Mucosa of rectum (tissue), 2 donors: ENCODE data around the gene CAAP1.

Source experiments
- H3K27ac ChIP-seq, 2 donors: one replicate each; pipeline ENCODE4 v1.7.0; 2013; ENCODE audit warnings: inconsistent platforms in 2 of 2, low read depth in 2 of 2, low read length in 2 of 2
- H3K27me3 ChIP-seq, 2 donors: one replicate each; pipeline ENCODE4 v1.7.0; 2013; ENCODE audit warnings: low read length in 2 of 2; ENCODE audit not compliant: control insufficient read depth in 2 of 2, insufficient read depth in 2 of 2
- H3K36me3 ChIP-seq, 2 donors: one replicate each; pipeline ENCODE4 v1.7.0; 2013; ENCODE audit warnings: low read length in 2 of 2; ENCODE audit not compliant: control insufficient read depth in 2 of 2, insufficient read depth in 2 of 2
- H3K4me1 ChIP-seq, 2 donors: one replicate each; pipeline ENCODE4 v1.7.0; 2013; ENCODE audit warnings: low read length in 2 of 2, mild to moderate bottlenecking in 1 of 2; ENCODE audit not compliant: control insufficient read depth in 2 of 2, insufficient read depth in 2 of 2
- H3K4me3 ChIP-seq, 2 donors: one replicate each; pipeline ENCODE4 v1.7.0; 2013; ENCODE audit warnings: low read length in 2 of 2
- H3K9ac ChIP-seq, 2 donors: one replicate each; pipeline ENCODE4 v1.7.0; 2013; ENCODE audit warnings: low read length in 2 of 2, low read depth in 1 of 2, mild to moderate bottlenecking in 1 of 2
- H3K9me3 ChIP-seq, 2 donors: one replicate each; pipeline ENCODE4 v1.7.0; 2013; ENCODE audit warnings: low read length in 2 of 2; ENCODE audit not compliant: control insufficient read depth in 2 of 2
- donor health status: healthy.
- donor health status: Normal muscosa, but diverticular disease.

The CAAP1 gene

DNA sequence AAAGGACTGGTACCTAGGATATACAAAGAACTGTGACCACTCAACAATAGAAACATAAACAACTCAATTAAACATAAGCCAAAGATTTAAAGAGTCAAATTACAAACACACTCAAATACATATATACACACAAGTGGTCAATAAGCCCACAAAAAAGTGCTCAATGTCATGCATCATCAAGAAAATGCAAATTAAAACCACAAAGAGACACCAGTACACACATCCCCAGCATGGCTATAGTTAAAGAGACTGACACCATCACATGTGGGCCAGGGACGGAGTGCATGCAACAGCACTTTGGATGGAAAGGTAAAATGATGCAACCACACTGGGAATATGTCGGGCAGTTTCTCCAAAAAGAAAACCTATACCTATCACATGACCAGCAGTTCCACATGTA is 89.7 kb downstream of the CAAP1 start:
- H3K27me3 ChIP-seq: no peaks in the 10 kb centered on the region
- no peak overlapping the region for H3K27ac ChIP-seq
- H3K4me1 ChIP-seq: no peaks in the 10 kb centered on the region
- H3K36me3 ChIP-seq: no peaks in the 10 kb centered on the region
- H3K9ac ChIP-seq: no peak overlapping the region
- no peak overlapping the region for H3K4me3 ChIP-seq
- no peaks in the 10 kb centered on the region for H3K9me3 ChIP-seq

DNA sequence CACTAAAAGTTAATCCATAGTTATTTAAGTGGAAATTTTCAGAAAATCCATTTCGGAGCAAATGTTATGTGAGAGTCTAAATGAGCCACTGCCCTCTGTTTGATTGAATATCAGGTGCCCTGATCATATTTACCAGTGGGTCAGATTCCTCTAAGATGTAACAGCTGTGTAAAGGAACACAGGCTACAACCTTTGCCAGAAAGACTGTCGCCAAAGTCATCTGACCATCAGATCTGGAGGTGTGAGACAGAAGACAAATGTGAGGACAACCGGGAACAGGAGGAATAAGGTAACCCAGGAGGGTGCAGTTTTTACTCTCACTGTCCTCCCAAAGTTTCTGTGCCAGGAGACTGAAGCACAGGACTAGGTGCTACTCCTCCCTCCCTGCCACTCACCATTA is 90.8 kb downstream of the CAAP1 start:
- H3K9me3 ChIP-seq: no peaks in the 10 kb centered on the region
- H3K9ac ChIP-seq: no peak overlapping the region
- H3K27ac ChIP-seq: no peak overlapping the region
- no peaks in the 10 kb centered on the region for H3K36me3 ChIP-seq
- H3K27me3 ChIP-seq: no peaks in the 10 kb centered on the region
- no peak overlapping the region for H3K4me3 ChIP-seq
- no peaks in the 10 kb centered on the region for H3K4me1 ChIP-seq

DNA sequence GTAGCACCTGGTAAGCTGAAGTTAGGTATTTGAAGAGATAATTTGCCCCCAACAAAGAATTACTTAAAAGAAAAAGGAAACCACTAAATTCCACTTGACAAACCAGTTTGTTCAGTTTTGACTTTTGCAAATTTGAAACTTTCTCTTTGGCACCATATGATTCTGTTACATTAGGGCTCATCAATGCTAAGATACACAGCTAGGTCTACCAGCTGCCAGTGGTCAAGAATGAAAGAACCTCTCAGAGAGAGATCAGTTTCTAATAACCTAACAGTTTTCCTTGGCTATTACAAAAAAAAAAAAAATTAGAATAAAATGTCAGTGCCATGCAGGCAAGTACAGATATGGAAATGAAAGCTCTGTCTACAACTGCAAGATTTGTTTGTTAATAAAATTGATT is 92.3 kb downstream of the CAAP1 start:
- H3K9me3 ChIP-seq: no peaks in the 10 kb centered on the region
- no peaks in the 10 kb centered on the region for H3K4me1 ChIP-seq
- no peak overlapping the region for H3K4me3 ChIP-seq
- no peak overlapping the region for H3K27ac ChIP-seq
- no peaks in the 10 kb centered on the region for H3K36me3 ChIP-seq
- no peak overlapping the region for H3K9ac ChIP-seq
- H3K27me3 ChIP-seq: no peaks in the 10 kb centered on the region

DNA sequence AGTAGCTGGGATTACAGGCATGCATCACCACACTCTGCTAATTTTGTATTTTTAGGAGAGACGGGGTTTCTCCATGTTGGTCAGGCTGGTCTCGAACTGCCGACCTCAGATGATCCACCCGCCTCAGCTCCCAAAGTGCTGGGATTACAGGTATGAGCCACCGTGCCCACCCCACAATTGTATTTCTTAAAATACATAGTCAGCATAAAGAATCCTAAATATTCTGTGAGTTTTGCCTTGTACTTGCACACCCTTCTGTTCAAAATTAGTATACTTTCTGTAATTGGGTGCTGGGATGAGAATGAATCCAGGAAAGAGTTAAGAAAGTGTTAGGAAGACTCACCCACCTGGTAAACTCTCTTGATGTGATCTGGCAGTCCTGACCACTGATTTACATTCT is 101.3 kb downstream of the CAAP1 start:
- no peak overlapping the region for H3K4me3 ChIP-seq
- no peaks in the 10 kb centered on the region for H3K4me1 ChIP-seq
- no peak overlapping the region for H3K9ac ChIP-seq
- H3K36me3 ChIP-seq: no peaks in the 10 kb centered on the region
- no peaks in the 10 kb centered on the region for H3K27me3 ChIP-seq
- H3K9me3 ChIP-seq: no peaks in the 10 kb centered on the region
- no peak overlapping the region for H3K27ac ChIP-seq
